ENCODE results near the gene ZNF57.
"Not testable (repeated sequence)": the region's sequence is repeated elsewhere in the genome, so short reads cannot be mapped to it uniquely, and the experiment has no call there.

DNA sequence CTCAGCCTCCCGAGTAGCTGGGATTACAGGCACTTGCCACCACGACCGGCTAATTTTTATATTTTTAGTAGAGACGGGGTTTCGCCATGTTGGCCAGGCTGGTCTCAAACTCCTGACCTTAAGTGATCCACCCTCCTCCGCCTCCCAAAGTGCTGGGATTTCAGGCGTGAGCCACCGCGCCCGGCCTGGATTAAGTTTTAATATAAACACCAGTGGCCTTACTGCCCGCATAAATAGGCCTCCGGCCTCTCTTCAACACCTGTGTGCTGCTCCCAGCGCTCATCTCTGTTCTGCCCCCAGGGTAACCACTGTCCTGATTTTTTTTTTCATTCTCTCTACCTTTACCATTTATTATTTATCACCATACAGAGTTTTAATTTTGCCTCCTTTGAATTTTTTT lies 2.6 kb downstream of the ZNF57 start:
- TF ChIP-seq, protein P1, sequence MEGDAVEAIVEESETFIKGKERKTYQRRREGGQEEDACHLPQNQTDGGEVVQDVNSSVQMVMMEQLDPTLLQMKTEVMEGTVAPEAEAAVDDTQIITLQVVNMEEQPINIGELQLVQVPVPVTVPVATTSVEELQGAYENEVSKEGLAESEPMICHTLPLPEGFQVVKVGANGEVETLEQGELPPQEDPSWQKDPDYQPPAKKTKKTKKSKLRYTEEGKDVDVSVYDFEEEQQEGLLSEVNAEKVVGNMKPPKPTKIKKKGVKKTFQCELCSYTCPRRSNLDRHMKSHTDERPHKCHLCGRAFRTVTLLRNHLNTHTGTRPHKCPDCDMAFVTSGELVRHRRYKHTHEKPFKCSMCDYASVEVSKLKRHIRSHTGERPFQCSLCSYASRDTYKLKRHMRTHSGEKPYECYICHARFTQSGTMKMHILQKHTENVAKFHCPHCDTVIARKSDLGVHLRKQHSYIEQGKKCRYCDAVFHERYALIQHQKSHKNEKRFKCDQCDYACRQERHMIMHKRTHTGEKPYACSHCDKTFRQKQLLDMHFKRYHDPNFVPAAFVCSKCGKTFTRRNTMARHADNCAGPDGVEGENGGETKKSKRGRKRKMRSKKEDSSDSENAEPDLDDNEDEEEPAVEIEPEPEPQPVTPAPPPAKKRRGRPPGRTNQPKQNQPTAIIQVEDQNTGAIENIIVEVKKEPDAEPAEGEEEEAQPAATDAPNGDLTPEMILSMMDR (IDR thresholded peaks at IDR 0.05), result not testable (repeated sequence)
- not testable (repeated sequence) for TF ChIP-seq POLR2A, EP300 (IDR thresholded peaks at IDR 0.05)
